HG02798 (cell line): Measurements from ENCODE around the gene CLIP2.
"Not testable (repeated sequence)": the region's sequence is repeated elsewhere in the genome, so short reads cannot be mapped to it uniquely, and the experiment has no call there.

Source experiments
- ATAC-seq: cut with Tn5 transposase; IDR thresholded peaks from one replicate; pipeline ENCODE4 v1.9.1; 2021; ENCODE audit warnings: mild to moderate bottlenecking; ENCODE audit not compliant: unreplicated experiment, poor library complexity

The CLIP2 gene

DNA sequence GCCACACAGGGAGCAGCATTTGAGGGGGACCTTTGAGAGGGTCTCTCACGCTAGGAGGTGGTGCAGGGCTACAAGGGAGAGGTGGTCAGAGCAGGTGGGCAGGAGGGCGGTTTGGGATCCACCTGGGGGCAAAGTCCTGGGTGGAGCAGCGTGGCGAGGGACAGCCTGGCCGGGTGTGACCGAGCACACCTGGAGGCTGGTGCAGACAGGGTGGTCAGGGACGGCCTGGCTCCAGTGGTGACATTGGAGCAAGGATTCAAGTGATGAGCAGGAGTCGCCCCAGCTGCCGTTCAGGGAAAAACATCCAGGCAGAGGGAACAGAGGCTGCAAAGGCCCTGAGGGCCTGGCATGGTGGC lies 36.0 kb downstream of the CLIP2 start:
- no peak for ATAC-seq

GRCh38 chr7:74329225-74329624 lies 40.0 kb downstream of the CLIP2 start:
- ATAC-seq: no peak

GRCh38 chr7:74332373-74333176 lies 43.4 kb downstream of the CLIP2 start:
- ATAC-seq: no peak

GRCh38 chr7:74334030-74334429 lies 44.8 kb downstream of the CLIP2 start:
- no peak for ATAC-seq

DNA sequence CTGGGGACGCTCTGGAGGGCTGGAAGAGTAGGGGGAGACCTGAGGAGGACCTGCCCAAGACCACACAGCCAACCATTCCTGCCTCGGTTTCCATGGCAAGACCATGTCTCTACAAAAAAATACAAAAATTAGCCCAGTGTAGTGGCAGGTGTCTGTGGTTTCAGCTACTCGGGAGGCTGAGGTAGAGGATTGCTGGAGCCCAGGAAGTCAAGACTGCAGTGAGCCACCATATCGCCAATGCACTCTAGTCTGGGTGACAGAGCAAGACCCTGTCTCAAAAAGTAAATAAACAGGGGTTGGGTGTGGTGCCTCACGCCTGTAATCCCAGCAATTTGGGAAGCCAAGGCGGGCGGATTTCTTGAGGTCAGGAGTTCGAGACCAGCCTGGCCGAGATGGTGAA lies 48.7 kb downstream of the CLIP2 start:
- no peak for ATAC-seq

DNA sequence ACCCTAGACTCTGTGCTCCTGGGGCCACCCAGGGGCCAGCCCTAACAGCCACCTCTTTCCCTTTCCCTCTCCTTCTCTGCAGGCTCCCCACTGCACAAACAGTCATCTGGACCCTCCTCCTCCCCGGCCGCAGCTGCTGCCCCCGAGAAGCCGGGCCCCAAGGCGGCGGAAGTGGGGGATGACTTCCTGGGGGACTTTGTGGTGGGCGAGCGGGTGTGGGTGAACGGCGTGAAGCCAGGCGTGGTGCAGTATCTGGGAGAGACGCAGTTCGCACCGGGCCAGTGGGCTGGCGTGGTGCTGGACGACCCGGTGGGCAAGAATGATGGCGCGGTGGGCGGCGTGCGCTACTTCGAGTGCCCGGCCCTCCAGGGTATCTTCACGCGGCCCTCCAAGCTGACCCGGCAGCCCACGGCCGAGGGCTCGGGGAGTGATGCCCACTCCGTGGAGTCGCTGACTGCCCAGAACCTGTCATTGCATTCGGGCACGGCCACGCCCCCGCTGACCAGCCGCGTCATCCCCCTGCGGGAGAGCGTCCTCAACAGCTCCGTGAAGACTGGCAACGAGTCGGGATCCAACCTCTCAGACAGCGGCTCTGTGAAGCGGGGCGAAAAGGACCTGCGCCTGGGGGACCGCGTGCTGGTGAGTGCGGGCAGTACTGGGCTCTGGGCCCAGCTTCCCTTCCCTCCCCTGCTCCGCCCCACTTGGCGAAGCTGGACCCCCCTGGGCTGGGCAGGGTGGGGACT lies 49.3 kb downstream of the CLIP2 start:
- no peak for ATAC-seq

DNA sequence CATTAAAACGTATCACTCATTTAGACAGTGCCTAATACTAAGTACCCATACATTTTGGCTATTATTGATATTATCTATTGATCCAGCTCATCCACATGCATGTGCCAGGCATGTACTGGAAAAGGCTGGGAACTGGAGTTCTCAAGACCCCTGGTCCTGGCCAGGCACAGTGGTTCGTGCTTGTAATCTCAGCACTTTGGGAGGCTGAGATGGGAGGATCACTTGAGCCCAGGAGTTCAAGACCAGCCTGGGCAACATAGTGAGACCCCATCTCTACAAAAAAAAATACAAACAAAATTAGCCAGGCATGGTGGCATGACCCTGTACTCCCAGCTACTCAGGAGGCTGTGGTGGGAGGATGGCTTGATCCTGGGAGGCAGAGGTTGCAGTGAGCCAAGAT lies 50.4 kb downstream of the CLIP2 start:
- ATAC-seq: not testable (repeated sequence)

DNA sequence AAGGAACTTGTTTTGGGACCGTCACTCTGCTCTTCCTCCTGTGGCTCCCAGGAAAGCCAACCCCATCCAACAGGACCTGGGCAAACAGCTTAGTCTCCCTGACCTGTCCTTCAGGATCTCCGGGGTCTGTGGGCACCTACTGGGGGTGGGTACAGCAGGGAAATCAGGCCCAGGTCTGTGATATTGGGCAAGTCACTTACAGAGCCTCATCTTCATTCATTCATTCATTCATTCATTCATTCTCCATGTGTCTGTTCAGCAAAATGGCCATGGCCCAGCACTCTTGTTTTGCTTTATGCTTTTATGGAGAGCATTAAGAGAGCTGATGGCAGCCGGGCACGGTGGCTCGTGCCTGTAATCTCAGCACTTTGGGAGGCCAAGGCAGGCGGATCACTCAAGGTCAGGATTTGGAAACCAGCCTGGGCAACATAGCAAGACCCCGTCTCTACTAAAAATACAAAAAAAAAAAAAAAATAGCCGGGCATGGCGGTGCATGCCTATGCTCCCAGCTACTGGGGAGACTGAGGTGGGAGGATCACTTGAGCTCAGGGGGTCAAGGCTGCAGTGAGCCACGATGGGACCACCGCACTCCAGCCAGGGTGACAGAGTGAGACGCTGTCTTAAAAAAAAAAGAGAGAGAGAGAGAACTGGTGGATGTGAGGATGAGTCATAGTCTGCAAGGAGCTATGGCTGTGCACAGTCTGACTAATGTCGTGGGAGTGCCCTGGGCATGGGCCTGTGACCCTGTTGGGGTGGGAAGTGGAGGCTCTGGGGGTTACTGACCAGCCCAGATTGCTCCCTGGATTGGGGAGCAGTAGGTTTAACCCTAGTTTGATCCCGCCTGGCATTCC lies 54.3 kb downstream of the CLIP2 start:
- no peak for ATAC-seq

DNA sequence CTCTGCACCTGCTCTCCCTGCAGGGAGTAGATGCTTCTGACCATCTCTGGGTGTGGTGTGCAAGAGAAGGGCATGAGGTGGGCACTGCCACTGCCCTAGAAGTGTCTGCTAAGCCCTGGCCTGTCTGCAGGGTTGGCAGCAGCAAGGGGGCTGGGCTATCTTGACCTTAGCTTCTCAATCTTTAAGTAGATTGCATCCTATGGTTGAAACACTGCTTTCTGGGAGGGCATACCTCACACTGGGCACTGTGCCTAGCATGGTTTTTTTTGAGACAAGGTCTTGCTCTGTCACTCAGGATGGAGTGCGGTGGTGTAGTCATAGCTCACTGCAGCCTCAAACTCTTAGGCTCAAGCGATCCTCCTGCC lies 54.9 kb downstream of the CLIP2 start:
- no peak for ATAC-seq

DNA sequence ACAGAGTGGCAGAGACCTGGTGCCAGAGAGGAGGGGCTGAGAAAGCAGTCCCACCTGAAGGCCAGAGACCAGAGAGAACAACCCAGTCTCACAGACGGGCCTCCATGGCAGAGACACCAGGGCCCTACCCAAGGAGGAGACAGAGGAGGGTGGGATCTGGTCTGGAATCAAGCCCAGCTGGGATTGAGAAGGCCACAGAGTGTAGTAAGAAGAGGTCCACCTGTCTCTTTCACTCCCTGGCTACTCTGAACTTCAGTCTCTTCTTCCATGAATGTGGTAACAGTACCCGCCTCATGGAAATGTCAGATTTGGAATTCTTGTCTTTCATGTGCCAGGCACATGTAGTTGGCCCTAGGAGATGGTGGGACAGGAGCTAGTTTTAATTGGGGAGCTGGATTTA lies 55.6 kb downstream of the CLIP2 start:
- ATAC-seq: no peak

- no peak for ATAC-seq
Measured at GRCh38 chr7:74345970-74346369, 56.8 kb downstream of the CLIP2 start.

GRCh38 chr7:74349621-74350020 lies 60.4 kb downstream of the CLIP2 start:
- no peak for ATAC-seq

DNA sequence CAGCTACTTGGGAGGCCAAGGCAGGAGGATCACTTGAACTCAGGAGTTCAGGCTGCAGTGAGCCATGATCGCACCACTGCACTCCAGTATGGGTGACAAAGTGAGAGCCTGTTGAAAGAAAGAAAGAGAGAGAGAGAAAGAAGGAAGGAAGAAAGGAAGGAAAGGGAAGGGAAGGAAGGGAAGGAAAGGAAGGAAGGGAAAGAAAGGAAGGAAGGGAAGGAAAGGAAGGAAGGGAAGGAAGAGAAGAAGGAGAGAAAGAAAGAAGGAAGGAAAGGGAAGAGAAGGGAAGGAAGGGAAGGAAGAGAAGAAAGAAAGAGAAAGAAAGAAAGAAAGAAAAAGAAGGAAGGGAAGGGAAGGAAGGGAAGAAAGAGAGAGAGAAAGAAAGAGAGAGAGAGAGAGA lies 61.5 kb downstream of the CLIP2 start:
- ATAC-seq: no peak

GRCh38 chr7:74351836-74352235 lies 62.6 kb downstream of the CLIP2 start:
- ATAC-seq: no peak

DNA sequence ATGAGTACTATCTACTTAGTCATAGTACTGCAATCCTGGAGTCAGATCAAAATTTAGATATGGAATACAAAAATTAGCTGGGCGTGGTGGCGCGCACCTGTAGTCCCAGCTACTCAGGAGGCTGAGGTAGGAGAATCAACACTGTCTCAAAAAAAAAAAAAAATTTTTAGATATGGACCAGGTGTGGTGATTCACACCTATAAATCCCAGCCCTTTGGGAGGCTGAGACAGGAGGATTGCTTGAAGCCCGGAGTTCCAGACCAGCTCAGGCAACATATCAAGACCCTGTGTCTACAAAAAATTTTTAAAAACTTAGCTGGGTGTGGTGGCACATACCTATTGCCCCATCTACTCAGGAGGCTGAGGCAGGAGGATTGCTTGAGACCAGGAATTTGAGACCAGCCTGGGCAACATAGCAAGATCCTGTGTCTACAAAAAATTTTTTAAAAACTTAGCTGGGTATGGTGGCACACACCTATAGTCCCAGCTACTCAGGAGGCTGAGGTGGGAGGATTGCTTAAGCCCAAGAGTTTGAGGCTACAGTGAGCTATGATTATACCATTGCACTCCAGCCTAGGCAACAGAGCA lies 63.4 kb downstream of the CLIP2 start:
- not testable (repeated sequence) for ATAC-seq

GRCh38 chr7:74354009-74354408 lies 64.8 kb downstream of the CLIP2 start:
- ATAC-seq: no peak

- no peak for ATAC-seq
Measured at GRCh38 chr7:74355091-74355490, 65.9 kb downstream of the CLIP2 start.

DNA sequence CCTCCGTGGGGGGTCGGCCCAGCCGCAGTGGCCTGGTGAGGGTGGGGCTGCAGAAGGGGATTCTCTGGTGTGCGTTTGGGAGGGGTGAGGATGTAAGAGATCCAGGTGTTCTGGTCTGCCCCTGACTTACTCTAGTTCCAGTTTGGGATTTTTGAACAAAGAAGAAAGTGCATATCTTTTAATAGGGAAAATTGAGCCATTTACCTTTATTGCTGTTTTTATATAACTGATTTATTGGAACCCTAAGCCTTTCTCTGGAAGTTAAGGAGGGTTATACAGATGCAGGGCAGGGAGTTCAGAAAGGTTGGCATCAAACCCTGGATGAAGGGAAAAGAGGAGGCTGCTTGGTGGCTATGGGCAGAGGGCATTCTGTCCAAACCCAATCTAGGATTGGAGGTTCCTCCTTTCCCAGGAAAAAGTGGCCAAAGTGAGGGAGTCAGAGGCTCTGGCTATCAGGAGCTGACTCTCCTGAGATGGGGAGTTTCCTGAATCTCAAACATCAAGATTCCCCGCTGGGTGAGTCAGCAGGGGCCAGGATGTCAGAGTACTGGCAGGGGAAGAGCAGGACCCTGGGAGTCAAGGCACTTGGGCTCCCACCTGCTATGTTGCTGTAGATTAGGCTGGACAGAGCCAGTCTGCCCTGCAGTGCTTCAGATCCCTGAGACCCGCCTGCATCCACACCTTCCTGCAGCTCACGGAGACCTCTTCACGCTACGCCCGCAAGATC lies 67.5 kb downstream of the CLIP2 start:
- ATAC-seq: no peak

GRCh38 chr7:74360008-74360407 lies 70.8 kb downstream of the CLIP2 start:
- no peak for ATAC-seq

- ATAC-seq: no peak
Measured at GRCh38 chr7:74362266-74362665, 73.1 kb downstream of the CLIP2 start.
